Measurements from ENCODE around the gene RNU1-1.
"Not testable (repeated sequence)": the region's sequence is repeated elsewhere in the genome, so short reads cannot be mapped to it uniquely, and the experiment has no call there.

DNA sequence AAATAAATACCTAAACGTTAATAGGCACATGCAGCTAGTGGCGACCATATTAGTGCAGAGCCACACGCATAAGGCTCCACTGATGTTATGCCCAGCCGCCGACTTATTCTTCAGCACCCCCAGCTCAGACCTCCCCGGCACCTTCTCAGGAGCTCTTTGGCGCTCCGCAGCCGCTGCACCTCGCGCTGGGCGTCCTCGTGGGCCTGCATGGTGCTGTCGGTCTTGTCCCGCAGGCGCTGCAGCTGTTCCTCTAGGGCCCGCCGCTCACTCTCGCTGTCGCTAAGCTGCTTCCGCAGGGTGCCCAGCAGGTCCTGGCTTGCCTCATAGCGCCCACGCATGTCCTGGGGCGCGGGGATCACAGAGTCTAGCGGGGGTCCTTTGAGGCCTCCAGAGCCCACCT is 30.9 kb downstream of the RNU1-1 start:
- not testable (repeated sequence) for TF ChIP-seq CTCF, POLR2A, EP300 (IDR thresholded peaks at IDR 0.05)
